ENCODE measurements around the gene LTBP2. TPM values are rescaled to one million over a fixed set of nuclear protein-coding genes. Genes with fewer than 3 reads are reported as not detected.

LTBP2 gene
- total RNA-seq, 1 donor from 2014 or later: 39.5 TPM

DNA sequence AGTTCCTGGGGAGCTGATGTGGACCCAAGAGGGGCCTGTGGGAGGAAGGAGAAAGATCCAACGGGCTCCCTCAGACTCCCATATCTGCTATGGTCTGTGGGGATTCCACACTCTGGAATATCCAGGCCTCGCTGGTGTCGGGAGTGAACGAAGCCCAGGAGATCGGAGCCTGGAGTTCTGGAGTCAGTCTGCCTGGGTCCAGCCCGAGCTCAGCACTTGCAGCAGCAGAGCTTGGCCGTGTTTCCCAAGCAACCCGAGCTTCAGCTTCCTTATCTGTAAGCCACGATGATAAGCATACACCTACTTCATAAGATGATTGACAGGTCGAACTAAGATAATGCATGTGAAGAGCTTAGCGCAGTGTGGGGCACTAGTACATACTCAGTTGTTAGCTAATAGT, 10.1 kb downstream of the LTBP2 start:
- DNase-seq (no peak), ATAC-seq (no peak)
- H3K27me3 ChIP-seq (ENCODE audit: low read depth): no peaks in the 10 kb centered on the region
- TF ChIP-seq, protein P1, sequence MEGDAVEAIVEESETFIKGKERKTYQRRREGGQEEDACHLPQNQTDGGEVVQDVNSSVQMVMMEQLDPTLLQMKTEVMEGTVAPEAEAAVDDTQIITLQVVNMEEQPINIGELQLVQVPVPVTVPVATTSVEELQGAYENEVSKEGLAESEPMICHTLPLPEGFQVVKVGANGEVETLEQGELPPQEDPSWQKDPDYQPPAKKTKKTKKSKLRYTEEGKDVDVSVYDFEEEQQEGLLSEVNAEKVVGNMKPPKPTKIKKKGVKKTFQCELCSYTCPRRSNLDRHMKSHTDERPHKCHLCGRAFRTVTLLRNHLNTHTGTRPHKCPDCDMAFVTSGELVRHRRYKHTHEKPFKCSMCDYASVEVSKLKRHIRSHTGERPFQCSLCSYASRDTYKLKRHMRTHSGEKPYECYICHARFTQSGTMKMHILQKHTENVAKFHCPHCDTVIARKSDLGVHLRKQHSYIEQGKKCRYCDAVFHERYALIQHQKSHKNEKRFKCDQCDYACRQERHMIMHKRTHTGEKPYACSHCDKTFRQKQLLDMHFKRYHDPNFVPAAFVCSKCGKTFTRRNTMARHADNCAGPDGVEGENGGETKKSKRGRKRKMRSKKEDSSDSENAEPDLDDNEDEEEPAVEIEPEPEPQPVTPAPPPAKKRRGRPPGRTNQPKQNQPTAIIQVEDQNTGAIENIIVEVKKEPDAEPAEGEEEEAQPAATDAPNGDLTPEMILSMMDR (IDR thresholded peaks at IDR 0.05): no peak
- peaks cover 37% of the 10 kb centered on the region for H3K4me1 ChIP-seq
- intact Hi-C loops (cut with DNase I): no loop called here
- no peaks in the 10 kb centered on the region for H3K36me3 ChIP-seq
- no peaks in the 10 kb centered on the region for H3K9me3 ChIP-seq
- H3K27ac ChIP-seq: no peak overlapping the region
- no peak overlapping the region for H3K4me3 ChIP-seq

DNA sequence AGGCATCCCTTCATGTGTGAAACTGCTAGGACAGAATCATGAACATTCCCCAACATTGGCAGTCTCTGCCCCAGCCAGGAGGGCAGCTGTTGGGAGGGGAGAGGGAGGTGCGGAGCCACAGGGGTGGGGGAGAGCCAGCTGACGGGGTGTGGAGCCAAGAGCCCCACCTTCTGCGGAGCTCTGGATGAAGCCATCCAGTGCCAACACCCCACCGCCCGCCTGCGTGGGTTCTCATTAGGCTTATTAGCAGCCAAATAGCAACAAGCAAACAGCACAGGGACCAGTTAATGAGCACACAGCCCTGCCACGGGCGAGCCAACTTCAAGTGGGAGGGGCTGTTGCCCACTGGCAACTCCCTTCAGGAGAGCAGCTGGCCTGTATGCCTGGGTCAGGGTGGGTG, 12.1 kb downstream of the LTBP2 start:
- intact Hi-C loops (cut with DNase I): no loop called here
- Histone ChIP-seq H3K27me3 (ENCODE audit: low read depth) (no peaks in the 10 kb centered on the region), H3K4me3 (no peak overlapping the region), H3K36me3 (no peaks in the 10 kb centered on the region), H3K27ac (peak overlapping the region; percentile 53), H3K4me1 (peaks cover 51% of the 10 kb centered on the region), H3K9me3 (no peaks in the 10 kb centered on the region)
- TF ChIP-seq, protein P1 (IDR thresholded peaks at IDR 0.05): no peak
- no peak for ATAC-seq
- DNase-seq: no peak

DNA sequence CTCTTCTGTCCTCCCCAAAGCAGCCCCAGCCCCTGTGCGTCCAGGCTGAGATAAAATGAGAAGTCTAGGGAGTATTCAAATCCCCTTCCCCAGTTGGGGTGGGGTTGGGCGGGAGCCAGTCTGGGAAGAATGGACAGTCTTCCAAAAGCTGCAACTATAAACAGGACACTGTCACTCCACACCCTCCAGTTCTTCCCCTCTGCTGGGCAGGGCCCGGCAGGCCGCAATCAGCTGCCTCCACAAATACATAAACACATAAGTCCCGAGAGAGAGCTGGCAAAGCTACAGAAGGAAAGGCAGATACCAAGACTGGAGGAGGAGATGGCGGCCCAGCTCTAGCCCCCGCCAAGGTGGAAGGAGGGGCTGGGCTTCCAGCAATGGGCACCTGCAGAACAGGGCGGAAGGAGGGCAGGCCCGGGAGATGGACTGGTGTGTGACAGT, 12.7 kb downstream of the LTBP2 start:
- ATAC-seq (peak; percentile 5 to 25), DNase-seq (no peak)
- H3K27ac ChIP-seq: peak overlapping the region; percentile 53
- TF ChIP-seq, protein P1 (IDR thresholded peaks at IDR 0.05): no peak
- peaks cover 57% of the 10 kb centered on the region for H3K4me1 ChIP-seq
- intact Hi-C loops (cut with DNase I): no loop called here
- H3K9me3 ChIP-seq: no peaks in the 10 kb centered on the region
- no peaks in the 10 kb centered on the region for H3K36me3 ChIP-seq
- H3K4me3 ChIP-seq: no peak overlapping the region
- no peaks in the 10 kb centered on the region for H3K27me3 ChIP-seq (ENCODE audit: low read depth)

DNA sequence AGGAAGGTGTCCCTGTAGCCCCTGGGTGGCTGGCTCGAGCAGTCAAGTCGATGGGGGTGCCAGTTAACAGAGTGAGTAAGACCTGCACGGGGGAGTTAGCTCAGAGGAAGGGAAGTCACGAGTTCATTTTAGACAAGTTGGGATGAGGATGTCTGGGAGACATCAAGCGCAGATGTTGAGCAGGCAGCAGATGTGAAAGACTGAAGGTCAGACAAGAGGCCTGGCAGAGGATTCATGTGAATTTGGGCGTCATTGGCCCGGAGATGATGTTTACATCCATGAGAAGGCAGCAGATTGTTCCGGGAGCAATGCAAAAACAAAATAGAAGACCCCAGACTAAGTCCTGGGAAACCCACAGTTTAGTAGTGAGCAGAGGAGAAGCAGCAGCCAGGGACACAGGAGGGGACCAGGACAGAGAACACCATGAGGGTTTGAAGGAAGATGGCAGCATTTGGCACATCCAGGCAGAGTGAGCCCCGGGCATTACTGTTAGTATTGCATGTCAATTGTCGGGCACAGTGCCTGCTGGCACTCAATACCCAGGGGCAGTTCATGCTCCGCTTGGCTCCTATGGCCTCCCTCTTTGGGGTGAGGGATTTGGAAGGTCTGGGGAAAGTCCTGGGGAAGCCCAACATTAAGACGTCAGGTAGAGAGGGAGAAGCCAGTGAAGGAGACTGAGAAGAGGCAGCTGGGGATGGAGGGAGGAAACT, 15.1 kb downstream of the LTBP2 start:
- DNase-seq: no peak
- peak overlapping the region; percentile 54 for H3K27ac ChIP-seq
- H3K4me1 ChIP-seq: peaks cover 81% of the 10 kb centered on the region
- intact Hi-C loops (cut with DNase I): no loop called here
- TF ChIP-seq, protein P1 (IDR thresholded peaks at IDR 0.05): no peak
- H3K9me3 ChIP-seq: no peaks in the 10 kb centered on the region
- ATAC-seq: peak in 1 of 2 donors; percentile 11
- no peaks in the 10 kb centered on the region for H3K27me3 ChIP-seq (ENCODE audit: low read depth)
- H3K4me3 ChIP-seq: no peak overlapping the region
- H3K36me3 ChIP-seq: no peaks in the 10 kb centered on the region

DNA sequence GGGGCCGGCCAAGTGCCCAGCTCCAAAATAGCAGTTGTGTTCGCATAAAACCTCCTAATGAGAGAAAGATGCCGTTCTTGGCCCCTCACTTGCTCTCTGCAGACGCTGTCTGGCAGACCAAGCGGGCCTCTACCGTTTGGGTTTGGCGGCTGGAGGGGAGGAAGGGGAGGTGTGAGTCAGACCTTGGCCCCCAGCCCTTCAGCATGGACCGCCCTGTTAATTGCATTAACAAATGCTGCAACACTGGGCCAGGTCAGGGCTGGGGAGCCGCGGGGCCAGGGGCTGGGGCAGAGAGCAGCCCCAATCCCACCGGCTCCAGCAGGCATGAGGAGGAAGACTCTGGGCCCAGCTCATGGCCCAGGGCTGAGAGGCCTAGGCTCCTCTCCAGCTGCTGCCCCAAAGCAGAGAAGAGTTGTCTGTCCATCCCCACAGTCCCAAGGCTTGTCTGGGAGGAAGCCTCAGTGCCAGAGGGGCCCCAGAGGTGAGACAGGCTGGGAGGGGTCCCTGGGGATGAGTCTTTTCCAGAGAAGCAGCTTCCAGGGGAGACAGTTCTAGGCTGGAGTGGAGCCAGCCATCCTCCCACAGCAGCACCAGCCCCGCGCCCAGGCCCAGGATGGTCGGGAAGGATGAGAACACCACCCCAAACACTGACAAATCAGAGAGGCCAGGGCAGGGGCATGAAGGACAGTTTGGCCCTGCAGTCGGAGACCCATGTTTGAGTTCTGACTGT, 16.9 kb downstream of the LTBP2 start:
- Histone ChIP-seq H3K27me3 (ENCODE audit: low read depth) (no peaks in the 10 kb centered on the region), H3K4me1 (peaks cover 87% of the 10 kb centered on the region), H3K36me3 (no peaks in the 10 kb centered on the region), H3K27ac (peak overlapping the region; percentile 62), H3K4me3 (no peak overlapping the region), H3K9me3 (no peaks in the 10 kb centered on the region)
- DNase-seq (no peak), ATAC-seq (peak; percentile 19 to 30)
- TF ChIP-seq, protein P1 (IDR thresholded peaks at IDR 0.05): no peak
- intact Hi-C loops (cut with DNase I): no loop called here

Measured in lower lobe of right lung (tissue), 2 donors.